HG02981 (cell line): Measurements from ENCODE around the gene NFU1.

Source experiments
- ATAC-seq: cut with Tn5 transposase; IDR thresholded peaks from one replicate; pipeline ENCODE4 v1.9.1; 2021; ENCODE audit warnings: mild to moderate bottlenecking, moderate library complexity; ENCODE audit not compliant: unreplicated experiment

The NFU1 gene

GRCh38 chr2:69353360-69353759 lies 83.9 kb downstream of the NFU1 start:
- ATAC-seq, result no peak

GRCh38 chr2:69348781-69349180 lies 88.5 kb downstream of the NFU1 start:
- no peak for ATAC-seq
